Measurements from ENCODE around the gene CSF3.
A peak's percentile ranks its signal among the peaks of the same experiment; 100 is the strongest.

The CSF3 gene

GRCh38 chr17:40015005-40015997, at the start of gene CSF3:
CSF3 (plus strand) TSS chr17:40015440; CDS start chr17:40015475, 35 bp downstream.
- no peak for DNase-seq

GRCh38 chr17:39966771-39967170, 48.5 kb upstream of the CSF3 start:
- no peak for DNase-seq

- no peak for DNase-seq
Measured at GRCh38 chr17:39968761-39969160, 46.5 kb upstream of the CSF3 start.

GRCh38 chr17:39969375-39969774, 45.9 kb upstream of the CSF3 start:
- no peak for DNase-seq

- no peak for DNase-seq
Measured at GRCh38 chr17:39970157-39970692, 45.0 kb upstream of the CSF3 start.

- no peak for DNase-seq
Measured at GRCh38 chr17:39971076-39971603, 44.1 kb upstream of the CSF3 start.

- DNase-seq, result peak in 1 of 56 donors; percentile 12
Measured at GRCh38 chr17:39972271-39972670, 43.0 kb upstream of the CSF3 start.

GRCh38 chr17:39973496-39973895, 41.7 kb upstream of the CSF3 start:
- DNase-seq, result no peak

GRCh38 chr17:39974433-39974832, 40.8 kb upstream of the CSF3 start:
- DNase-seq, result no peak

- no peak for DNase-seq
Measured at GRCh38 chr17:39975801-39976200, 39.4 kb upstream of the CSF3 start.

- no peak for DNase-seq
Measured at GRCh38 chr17:39979016-39979670, 36.1 kb upstream of the CSF3 start.

GRCh38 chr17:39979893-39980350, 35.3 kb upstream of the CSF3 start:
- DNase-seq, result peak in 6 of 56 donors; percentile 6 to 56 (median 29)

- DNase-seq, result peak; percentile 56 to 100 (median 98)
Measured at GRCh38 chr17:39980351-39981206, 34.7 kb upstream of the CSF3 start, which contains the start of gene PSMD3. PSMD3 (plus strand) TSS chr17:39980807; CDS start chr17:39980971, 164 bp downstream.

- peak in 1 of 56 donors; percentile 47 for DNase-seq
Measured at GRCh38 chr17:39981207-39981741, 34.0 kb upstream of the CSF3 start.

GRCh38 chr17:39981766-39982375, 33.4 kb upstream of the CSF3 start:
- DNase-seq, result no peak

- DNase-seq, result no peak
Measured at GRCh38 chr17:39988206-39988810, 26.9 kb upstream of the CSF3 start.

GRCh38 chr17:39994448-39994847, 20.8 kb upstream of the CSF3 start:
- no peak for DNase-seq

- DNase-seq, result no peak
Measured at GRCh38 chr17:39995438-39995837, 19.8 kb upstream of the CSF3 start.

GRCh38 chr17:39996162-39996561, 19.1 kb upstream of the CSF3 start:
- DNase-seq, result no peak
